Body of pancreas (tissue), 4 donors: ENCODE measurements around the gene SRRM2. TPM values are rescaled to one million over a fixed set of nuclear protein-coding genes. Genes with fewer than 3 reads are reported as not detected.

Source experiments
- ATAC-seq: fragments of 150-250 bp; one replicate; pipeline ENCODE4 v1.9.1; 2016
- DNase-seq, 4 donors: peaks; one replicate each; pipeline ENCODE4 v3.0.0-alpha.2; 2019
- H3K27ac ChIP-seq, 4 donors: fragments of 200-600 bp; sonication (generic); 1 replicate in 3 of 4; 2 replicates in 1 of 4; pipeline versions ENCODE4 v1.5.1 to v1.6.1; 2016 to 2019; ENCODE audit warnings: mild to moderate bottlenecking in 1 of 4, mixed read lengths in 1 of 4, moderate library complexity in 1 of 4
- H3K27me3 ChIP-seq, 2 donors: fragments of 200-600 bp; sonication (generic); one replicate each; pipeline ENCODE4 v1.6.0; 2016; ENCODE audit warnings: mild to moderate bottlenecking in 1 of 2
- H3K36me3 ChIP-seq, 2 donors: fragments of 200-600 bp; sonication (generic); replicated peaks in 1 of 2; 2 replicates each; pipeline ENCODE4 v1.5.1; 2016; ENCODE audit warnings: low read depth in 2 of 2; ENCODE audit not compliant: insufficient read depth in 1 of 2
- H3K4me1 ChIP-seq: fragments of 200-600 bp; sonication (generic); one replicate; pipeline ENCODE4 v1.6.0; 2016
- H3K4me3 ChIP-seq, 2 donors: fragments of 200-600 bp; sonication (generic); 1 replicate in 1 of 2; 2 replicates in 1 of 2; pipeline ENCODE4 v1.5.1; 2016 to 2019
- H3K9me3 ChIP-seq, 3 donors: fragments of 200-600 bp; sonication (generic); 1 replicate in 2 of 3; 2 replicates in 1 of 3; pipeline ENCODE4 v1.5.1; 2016
- POLR2A ChIP-seq, 3 donors: fragments of 450-650 bp; IDR thresholded peaks; one replicate each; pipeline ENCODE4 v1.6.1; 2016; ENCODE audit warnings: antibody characterized with exemption in 3 of 3, mild to moderate bottlenecking in 2 of 3
- WGBS, 2 donors: methylation state at CpG; one replicate each; pipeline ENCODE4 v1.1.5; 2017; 5-methylcytosine and 5-hydroxymethylcytosine counted together
- intact Hi-C: fragments of 100-400 bp; cut with DNase I; formaldehyde crosslinking; loops from one replicate; pipeline ENCODE4 v1.15.1; 2023
- total RNA-seq, 2 donors: library from RNA; depleted of rRNA; stranded (reverse); fragments of >200 nt; gene quantifications; one replicate each; pipeline ENCODE4 v1.1.0, GENCODE V29; 2016
- TF ChIP-seq, protein P1 (sequence below), 7 experiments: fragments of 450-650 bp in 4 of 7; fragments of 200-600 bp in 3 of 7; sonication (generic) in 3 of 7; IDR thresholded peaks; one replicate each; pipeline ENCODE4 v1.5.1; 2016 to 2019; ENCODE audit warnings: antibody characterized with exemption in 7 of 7

SRRM2 gene
- total RNA-seq, 2 donors from 2014 or later = 231 to 1,198 TPM

DNA sequence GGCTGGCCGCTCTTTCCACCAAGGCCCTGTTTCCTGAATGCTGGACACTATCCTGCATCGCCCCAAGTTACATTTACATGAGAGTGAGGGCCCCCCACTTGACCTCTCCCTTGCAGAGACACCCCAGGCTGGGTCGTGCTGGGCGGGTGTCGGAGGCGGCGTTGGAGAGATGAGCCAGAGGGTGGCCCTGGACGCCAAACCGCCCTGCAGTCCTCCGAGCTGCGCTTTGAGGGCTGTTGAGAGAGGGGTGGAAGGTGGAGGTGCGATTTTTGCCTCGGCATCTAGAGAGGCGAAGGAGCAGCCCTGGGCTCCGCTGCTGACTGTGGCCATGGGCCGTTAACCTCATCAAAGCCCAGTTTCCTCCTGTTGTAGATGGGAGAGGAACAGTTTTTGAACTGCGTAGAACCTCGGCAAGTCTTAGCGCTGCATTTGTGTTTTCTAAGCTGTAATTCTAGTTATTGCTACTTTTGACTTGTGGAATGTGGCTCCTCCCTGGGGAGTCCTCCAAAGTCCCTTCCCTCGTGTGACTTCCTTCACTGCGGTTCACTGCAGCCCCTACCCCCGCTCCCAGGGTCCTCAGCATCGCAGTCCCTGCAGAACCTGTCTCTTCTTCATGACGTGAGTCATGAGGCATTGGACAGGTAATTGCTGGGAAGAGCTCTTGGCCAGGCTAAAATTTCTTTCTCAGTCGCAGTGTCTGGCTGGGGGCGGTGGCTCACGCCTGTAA is 25.6 kb downstream of the SRRM2 start:
- Histone ChIP-seq H3K4me3 (peak overlapping the region; percentile 51 to 97), H3K27ac (peak overlapping the region; percentile 98 to 100 (median 100)), H3K4me1 (peaks cover 27% of the 10 kb centered on the region), H3K36me3 (peaks cover 0 to 2% of the 10 kb centered on the region in 2 donors), H3K9me3 (no peaks in the 10 kb centered on the region), H3K27me3 (no peaks in the 10 kb centered on the region)
- TF ChIP-seq POLR2A (IDR thresholded peaks at IDR 0.05) = peak in 1 of 3 donors; percentile 8
- TF ChIP-seq, protein P1, sequence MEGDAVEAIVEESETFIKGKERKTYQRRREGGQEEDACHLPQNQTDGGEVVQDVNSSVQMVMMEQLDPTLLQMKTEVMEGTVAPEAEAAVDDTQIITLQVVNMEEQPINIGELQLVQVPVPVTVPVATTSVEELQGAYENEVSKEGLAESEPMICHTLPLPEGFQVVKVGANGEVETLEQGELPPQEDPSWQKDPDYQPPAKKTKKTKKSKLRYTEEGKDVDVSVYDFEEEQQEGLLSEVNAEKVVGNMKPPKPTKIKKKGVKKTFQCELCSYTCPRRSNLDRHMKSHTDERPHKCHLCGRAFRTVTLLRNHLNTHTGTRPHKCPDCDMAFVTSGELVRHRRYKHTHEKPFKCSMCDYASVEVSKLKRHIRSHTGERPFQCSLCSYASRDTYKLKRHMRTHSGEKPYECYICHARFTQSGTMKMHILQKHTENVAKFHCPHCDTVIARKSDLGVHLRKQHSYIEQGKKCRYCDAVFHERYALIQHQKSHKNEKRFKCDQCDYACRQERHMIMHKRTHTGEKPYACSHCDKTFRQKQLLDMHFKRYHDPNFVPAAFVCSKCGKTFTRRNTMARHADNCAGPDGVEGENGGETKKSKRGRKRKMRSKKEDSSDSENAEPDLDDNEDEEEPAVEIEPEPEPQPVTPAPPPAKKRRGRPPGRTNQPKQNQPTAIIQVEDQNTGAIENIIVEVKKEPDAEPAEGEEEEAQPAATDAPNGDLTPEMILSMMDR (IDR thresholded peaks at IDR 0.05) = no peak
- peak in 1 of 4 donors; percentile 29 for DNase-seq
- intact Hi-C loops = no loop called here
- WGBS, 2 donors = 8 to 11% methylated on average over 9 to 26 of the region's 27 CpGs
- ATAC-seq = peak; percentile 19

DNA sequence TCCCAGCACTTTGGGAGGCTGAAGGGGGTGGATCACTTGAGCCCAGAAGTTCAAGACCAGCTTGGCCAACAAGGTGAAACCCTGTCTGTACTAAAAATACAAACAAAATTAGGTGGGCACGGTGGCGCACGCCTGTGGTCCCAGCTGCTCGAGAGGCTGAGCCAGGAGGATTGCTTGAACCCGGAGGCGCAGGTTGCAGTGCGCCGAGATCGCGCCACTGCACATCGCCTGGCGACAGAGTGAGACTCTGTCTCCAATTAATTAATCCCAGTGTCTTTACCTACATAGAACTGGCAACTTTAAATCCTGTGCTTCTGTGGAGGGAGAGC is 26.2 kb downstream of the SRRM2 start:
- Histone ChIP-seq H3K4me1 (peaks cover 27% of the 10 kb centered on the region), H3K27ac (peak overlapping the region; percentile 98 to 100 (median 100)), H3K9me3 (no peaks in the 10 kb centered on the region), H3K27me3 (no peaks in the 10 kb centered on the region), H3K4me3 (no peak overlapping the region), H3K36me3 (peaks cover 0 to 2% of the 10 kb centered on the region in 2 donors)
- intact Hi-C loops = no loop called here
- ATAC-seq = no peak
- no peak for DNase-seq
- no peak for TF ChIP-seq POLR2A (IDR thresholded peaks at IDR 0.05)
- TF ChIP-seq, protein P1 (IDR thresholded peaks at IDR 0.05) = no peak
- 86 to 97% methylated on average over 8 to 12 of the region's 12 CpGs for WGBS, 2 donors

DNA sequence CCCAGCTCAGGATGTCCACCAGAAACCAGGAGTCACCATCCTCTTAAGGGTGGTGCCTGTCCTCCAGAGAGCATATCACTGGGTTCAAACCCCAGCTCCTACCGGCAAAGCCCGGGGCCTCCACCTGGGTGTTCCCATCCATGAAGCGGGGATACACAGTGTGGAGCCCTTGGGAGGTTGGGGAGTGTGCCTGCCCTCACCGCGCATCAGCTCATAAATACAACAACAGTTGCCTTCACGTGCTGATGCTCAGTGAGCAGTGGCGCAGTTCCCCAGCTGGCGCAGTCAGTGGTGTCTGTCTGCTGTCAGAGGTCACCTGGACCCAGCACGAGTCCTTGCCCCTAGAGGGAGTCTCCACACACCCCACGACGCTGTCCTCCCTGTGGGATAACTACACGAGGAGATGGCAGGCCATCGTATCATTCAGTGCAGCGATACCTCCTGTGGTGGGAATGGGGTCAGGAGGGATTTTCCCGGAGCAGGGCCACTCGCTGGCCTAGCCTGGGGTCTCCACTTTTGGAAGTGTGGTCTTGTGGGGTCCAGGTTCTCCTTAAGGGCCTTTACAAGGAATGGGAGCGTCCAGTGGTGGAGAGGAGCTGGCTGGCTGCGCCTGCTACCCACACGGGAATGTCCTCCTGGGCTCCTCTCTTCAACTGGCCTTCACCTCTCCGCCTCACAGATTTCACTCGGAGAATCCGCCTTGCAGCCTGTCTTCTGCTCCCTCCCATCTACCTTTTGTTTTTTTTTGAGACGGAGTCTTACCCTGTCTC is 26.9 kb downstream of the SRRM2 start:
- peak in 1 of 4 donors; percentile 4 for DNase-seq
- no peaks in the 10 kb centered on the region for H3K9me3 ChIP-seq
- intact Hi-C loops = no loop called here
- TF ChIP-seq POLR2A (IDR thresholded peaks at IDR 0.05) = no peak
- TF ChIP-seq, protein P1 (IDR thresholded peaks at IDR 0.05) = no peak
- WGBS, 2 donors = 82 to 90% methylated on average over 13 to 23 of the region's 23 CpGs
- H3K27ac ChIP-seq = no peak overlapping the region
- ATAC-seq = no peak
- no peaks in the 10 kb centered on the region for H3K27me3 ChIP-seq
- no peak overlapping the region for H3K4me3 ChIP-seq
- H3K36me3 ChIP-seq = peaks cover 0 to 2% of the 10 kb centered on the region in 2 donors
- H3K4me1 ChIP-seq = peaks cover 27% of the 10 kb centered on the region

DNA sequence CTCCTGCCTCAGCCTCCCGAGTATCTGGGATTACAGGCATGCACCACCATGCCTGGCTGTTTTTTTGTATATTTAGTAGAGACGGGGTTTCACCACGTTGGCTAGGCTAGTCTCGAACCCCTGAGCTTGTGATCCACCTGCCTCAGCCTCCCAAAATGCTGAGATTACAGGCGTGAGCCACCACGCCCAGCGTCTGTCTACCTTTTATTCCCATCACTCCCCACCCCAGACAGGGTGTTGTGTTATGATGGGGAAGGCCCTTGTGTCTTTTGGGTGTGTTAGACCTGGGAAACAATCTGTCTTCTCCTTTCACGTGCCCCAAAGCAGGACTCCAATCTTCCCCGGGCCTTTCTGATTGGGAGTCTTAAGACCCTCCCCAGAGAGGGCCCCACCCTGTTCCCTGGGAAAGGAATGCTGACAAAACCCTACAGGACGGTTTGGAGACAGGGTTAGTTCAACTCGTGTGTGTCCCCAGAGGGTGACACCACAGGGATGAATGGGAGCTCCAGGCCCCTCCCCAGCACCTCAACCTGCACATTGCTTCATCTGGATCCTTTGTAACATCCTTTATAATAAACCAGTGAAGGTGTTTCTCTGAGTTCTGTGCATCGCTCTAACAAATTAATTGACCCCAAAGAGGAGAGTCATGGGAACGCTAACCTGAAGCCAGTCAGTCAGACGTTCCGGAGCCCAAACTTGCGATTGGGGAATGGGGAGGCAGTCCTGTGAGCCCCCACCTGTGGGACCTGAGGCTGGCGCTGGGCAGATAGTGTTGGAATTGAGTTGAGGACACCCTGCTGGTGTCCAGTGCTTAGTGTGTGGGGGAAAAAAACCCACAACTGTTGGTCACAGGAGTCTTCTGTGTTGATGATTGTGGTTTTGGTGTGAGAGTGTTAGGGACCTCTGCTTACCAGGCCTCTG is 27.8 kb downstream of the SRRM2 start:
- no peak for TF ChIP-seq POLR2A (IDR thresholded peaks at IDR 0.05)
- H3K36me3 ChIP-seq = no peaks in the 10 kb centered on the region
- H3K27me3 ChIP-seq = peaks cover 0 to 2% of the 10 kb centered on the region in 2 donors
- no peak overlapping the region for H3K4me3 ChIP-seq
- H3K4me1 ChIP-seq = peaks cover 32% of the 10 kb centered on the region
- DNase-seq (peak in 1 of 4 donors; percentile 3), ATAC-seq (no peak)
- H3K27ac ChIP-seq = no peak overlapping the region
- intact Hi-C loops = no loop called here
- H3K9me3 ChIP-seq = no peaks in the 10 kb centered on the region
- WGBS, 2 donors = 67 to 70% methylated on average over 14 to 17 of the region's 17 CpGs
